Mesothelial cell of epicardium (in vitro differentiated cells): ENCODE results near the gene SLC2A10. TPM values are rescaled to one million over a fixed set of nuclear protein-coding genes. Genes with fewer than 3 reads are reported as not detected.

Experiments
- DNase-seq, 2 experiments: peaks; one replicate each; pipeline ENCODE4 v3.0.0; 2021; ENCODE audit warnings: low spot score in 2 of 2; ENCODE audit not compliant: unreplicated experiment in 2 of 2
- H3K27ac Mint-ChIP-seq: 2 replicates; pipeline ENCODE4 v1.8.0; 2021; ENCODE audit warnings: mixed read lengths
- H3K27me3 Mint-ChIP-seq: 2 replicates; pipeline ENCODE4 v1.8.0; 2021; ENCODE audit warnings: low read depth, mixed read lengths
- H3K36me3 Mint-ChIP-seq: 2 replicates; pipeline ENCODE4 v1.8.0; 2021; ENCODE audit warnings: mixed read lengths
- H3K4me1 Mint-ChIP-seq: 2 replicates; pipeline ENCODE4 v1.8.0; 2021; ENCODE audit warnings: mixed read lengths
- H3K4me3 Mint-ChIP-seq: 2 replicates; pipeline ENCODE4 v1.8.0; 2021; ENCODE audit warnings: mild to moderate bottlenecking, moderate library complexity, mixed read lengths
- H3K9me3 Mint-ChIP-seq: 2 replicates; pipeline ENCODE4 v1.8.0; 2021; ENCODE audit warnings: mixed read lengths
- total RNA-seq: library from RNA; stranded (reverse); gene quantifications from 3 replicates; pipeline ENCODE4 v1.2.1, GENCODE V29; 2021
- TF ChIP-seq, protein P1 (sequence below): fragments of 200-600 bp; sonication (generic); IDR thresholded peaks from one replicate; pipeline ENCODE4 v1.5.0; 2021; ENCODE audit warnings: antibody characterized with exemption; ENCODE audit not compliant: unreplicated experiment

The SLC2A10 gene
- total RNA-seq, 1 donor from 2014 or later: 21.7 TPM

DNA sequence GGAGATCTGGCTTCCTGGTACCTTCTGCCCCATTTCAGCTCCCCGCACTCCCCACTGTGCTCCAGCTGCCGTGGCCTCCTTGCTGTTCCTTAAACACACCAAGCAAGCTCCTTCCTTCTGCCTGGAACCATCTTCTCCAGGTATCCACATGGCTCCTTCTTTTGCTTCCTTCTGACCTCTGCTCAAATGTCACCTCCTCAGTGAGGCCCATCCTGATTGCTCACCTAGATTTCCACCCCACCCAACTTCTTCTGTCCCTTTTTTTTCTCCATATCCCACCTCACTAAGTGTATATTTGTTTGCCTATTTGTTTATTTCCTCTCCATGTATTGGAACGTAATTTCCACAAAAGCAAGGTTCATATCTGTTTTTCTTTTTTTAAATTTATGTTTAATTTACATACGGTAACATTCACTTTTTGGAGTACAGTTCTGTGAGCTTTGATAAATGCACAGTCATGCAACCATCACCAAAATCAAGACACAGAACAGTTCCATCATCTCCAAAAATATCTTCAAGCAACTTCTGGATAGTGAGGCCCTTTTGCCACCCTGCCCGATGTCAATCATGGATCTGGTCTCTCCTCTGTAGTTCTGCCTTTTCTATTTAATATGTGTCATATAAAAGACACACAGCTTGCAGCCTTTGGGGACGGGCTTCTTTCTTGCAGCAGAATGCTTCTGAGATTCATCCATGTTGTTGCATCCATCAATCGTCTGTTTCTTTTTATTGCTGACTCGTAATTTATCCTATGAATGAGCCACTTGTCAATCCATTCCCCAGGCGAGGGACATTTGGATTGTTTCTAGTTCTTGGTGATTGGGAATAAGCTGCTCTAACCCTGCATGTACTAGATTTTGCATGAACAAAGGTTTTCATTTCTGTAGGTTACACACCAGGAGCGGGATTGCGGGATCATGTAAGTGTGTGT is 46.3 kb downstream of the SLC2A10 start:
- H3K27me3 Mint-ChIP-seq: peaks cover 2% of the 10 kb centered on the region
- H3K36me3 Mint-ChIP-seq: no peaks in the 10 kb centered on the region
- no peaks in the 10 kb centered on the region for H3K9me3 Mint-ChIP-seq
- DNase-seq: no peak
- no peak overlapping the region for H3K4me3 Mint-ChIP-seq
- TF ChIP-seq, protein P1, sequence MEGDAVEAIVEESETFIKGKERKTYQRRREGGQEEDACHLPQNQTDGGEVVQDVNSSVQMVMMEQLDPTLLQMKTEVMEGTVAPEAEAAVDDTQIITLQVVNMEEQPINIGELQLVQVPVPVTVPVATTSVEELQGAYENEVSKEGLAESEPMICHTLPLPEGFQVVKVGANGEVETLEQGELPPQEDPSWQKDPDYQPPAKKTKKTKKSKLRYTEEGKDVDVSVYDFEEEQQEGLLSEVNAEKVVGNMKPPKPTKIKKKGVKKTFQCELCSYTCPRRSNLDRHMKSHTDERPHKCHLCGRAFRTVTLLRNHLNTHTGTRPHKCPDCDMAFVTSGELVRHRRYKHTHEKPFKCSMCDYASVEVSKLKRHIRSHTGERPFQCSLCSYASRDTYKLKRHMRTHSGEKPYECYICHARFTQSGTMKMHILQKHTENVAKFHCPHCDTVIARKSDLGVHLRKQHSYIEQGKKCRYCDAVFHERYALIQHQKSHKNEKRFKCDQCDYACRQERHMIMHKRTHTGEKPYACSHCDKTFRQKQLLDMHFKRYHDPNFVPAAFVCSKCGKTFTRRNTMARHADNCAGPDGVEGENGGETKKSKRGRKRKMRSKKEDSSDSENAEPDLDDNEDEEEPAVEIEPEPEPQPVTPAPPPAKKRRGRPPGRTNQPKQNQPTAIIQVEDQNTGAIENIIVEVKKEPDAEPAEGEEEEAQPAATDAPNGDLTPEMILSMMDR: no peak
- peaks cover 4% of the 10 kb centered on the region for H3K4me1 Mint-ChIP-seq
- no peak overlapping the region for H3K27ac Mint-ChIP-seq

DNA sequence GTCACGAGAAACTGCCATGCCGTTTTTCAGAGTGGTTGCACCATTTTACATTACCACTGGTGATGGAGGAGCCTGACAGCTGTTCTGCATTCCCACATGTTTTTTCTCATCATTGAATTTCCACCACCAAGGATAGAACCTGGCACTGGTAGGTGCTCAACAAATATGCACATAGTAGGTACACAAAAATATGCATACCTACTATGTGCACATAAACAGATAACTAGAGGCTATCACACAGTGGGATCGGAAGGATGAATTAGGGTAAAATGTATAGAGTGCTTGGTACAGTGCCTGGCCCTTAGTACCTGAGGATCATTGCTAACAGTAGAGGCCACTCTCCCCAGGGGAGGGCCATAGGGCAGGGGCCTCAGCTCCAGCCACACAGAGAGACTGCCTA is 47.0 kb downstream of the SLC2A10 start:
- TF ChIP-seq, protein P1: no peak
- Mint-ChIP-seq H3K36me3 (no peaks in the 10 kb centered on the region), H3K27ac (no peak overlapping the region), H3K9me3 (no peaks in the 10 kb centered on the region), H3K27me3 (peaks cover 2% of the 10 kb centered on the region), H3K4me3 (no peak overlapping the region), H3K4me1 (peaks cover 4% of the 10 kb centered on the region)
- no peak for DNase-seq

- peaks cover 4% of the 10 kb centered on the region for H3K4me1 Mint-ChIP-seq
- H3K27me3 Mint-ChIP-seq: peaks cover 2% of the 10 kb centered on the region
- H3K36me3 Mint-ChIP-seq: no peaks in the 10 kb centered on the region
- H3K9me3 Mint-ChIP-seq: no peaks in the 10 kb centered on the region
- TF ChIP-seq, protein P1: no peak
- H3K27ac Mint-ChIP-seq: no peak overlapping the region
- H3K4me3 Mint-ChIP-seq: no peak overlapping the region
- no peak for DNase-seq
Measured at GRCh38 chr20:46757135-46757534, 47.7 kb downstream of the SLC2A10 start.

- H3K36me3 Mint-ChIP-seq: no peaks in the 10 kb centered on the region
- no peak overlapping the region for H3K4me3 Mint-ChIP-seq
- no peak overlapping the region for H3K27ac Mint-ChIP-seq
- peaks cover under 1% of the 10 kb centered on the region for H3K4me1 Mint-ChIP-seq
- peaks cover 2% of the 10 kb centered on the region for H3K27me3 Mint-ChIP-seq
- TF ChIP-seq, protein P1: peak; percentile 94
- peak in 1 of 2 experiments; percentile 66 for DNase-seq
- H3K9me3 Mint-ChIP-seq: no peaks in the 10 kb centered on the region
Measured at GRCh38 chr20:46757754-46758678, 48.6 kb downstream of the SLC2A10 start.

DNA sequence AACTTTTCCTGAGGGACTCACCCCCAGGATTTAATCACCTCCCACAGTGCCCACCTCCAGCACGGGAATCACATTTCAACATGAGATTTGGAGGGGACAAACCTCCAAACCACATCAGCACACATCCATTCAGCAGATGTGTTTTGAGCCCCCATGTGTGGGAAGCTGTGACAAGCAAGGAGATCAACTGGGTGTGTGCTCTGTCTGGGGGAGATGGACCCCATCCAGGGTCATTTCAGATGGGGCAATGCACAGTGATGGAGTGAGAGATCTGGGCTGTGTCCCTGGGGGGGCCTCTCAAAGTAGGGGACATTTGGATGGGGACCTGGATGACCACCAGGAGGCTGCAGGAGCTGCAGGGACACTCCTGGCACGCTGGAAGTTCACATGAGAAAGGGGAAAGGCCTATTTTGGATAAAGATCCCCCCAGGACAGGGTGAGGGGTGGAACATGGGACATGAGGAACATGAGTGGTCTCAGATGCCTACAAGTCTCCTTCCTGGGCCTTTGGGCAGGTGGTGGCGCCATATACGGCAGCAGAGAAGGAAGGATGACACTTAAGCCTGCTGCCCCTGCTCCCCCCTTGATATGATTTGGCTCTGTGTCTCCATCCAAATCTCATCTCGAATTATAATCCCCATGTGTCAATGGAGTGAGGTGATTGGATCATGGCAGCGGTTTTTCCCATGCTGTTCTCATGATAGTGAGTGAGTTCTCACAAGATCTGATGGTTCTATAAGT is 49.6 kb downstream of the SLC2A10 start:
- H3K27me3 Mint-ChIP-seq: peaks cover 2% of the 10 kb centered on the region
- DNase-seq: no peak
- H3K36me3 Mint-ChIP-seq: no peaks in the 10 kb centered on the region
- H3K9me3 Mint-ChIP-seq: no peaks in the 10 kb centered on the region
- no peak overlapping the region for H3K27ac Mint-ChIP-seq
- H3K4me3 Mint-ChIP-seq: no peak overlapping the region
- no peaks in the 10 kb centered on the region for H3K4me1 Mint-ChIP-seq
- TF ChIP-seq, protein P1: no peak
